ENCODE data around the gene PTPN5. TPM values are rescaled to one million over a fixed set of nuclear protein-coding genes. Genes with fewer than 3 reads are reported as not detected.

The PTPN5 gene
- total RNA-seq, 1 experiment from 2014 or later, result 1.4 TPM

GRCh38 chr11:18785411-18785810 is 6.2 kb downstream of the PTPN5 start:
- H3K27me3 Mint-ChIP-seq (ENCODE audit: low read depth), result peaks cover 47% of the 10 kb centered on the region
- Histone ChIP-seq H3K27ac (ENCODE audit: insufficient read length, low read depth, low read length) (no peak overlapping the region), H3K18ac (ENCODE audit: insufficient read length, low read depth, low read length) (no peak overlapping the region), H3K23me2 (ENCODE audit: insufficient read length, low read depth, low read length, poor library complexity, severe bottlenecking) (no peaks in the 10 kb centered on the region), H3T11ph (ENCODE audit: low read length) (no peak overlapping the region), H2BK20ac (ENCODE audit: low read depth, low read length, poor library complexity, severe bottlenecking) (no peak overlapping the region), H3K9me3 (ENCODE audit: control insufficient read depth, low read depth, low read length) (no peaks in the 10 kb centered on the region), H3K79me1 (ENCODE audit: insufficient read depth, low read depth, low read length, poor library complexity, severe bottlenecking) (no peaks in the 10 kb centered on the region), H3K9ac (ENCODE audit: extremely low read depth, insufficient read length, low read length) (no peak overlapping the region), H3K56ac (ENCODE audit: insufficient read length, low read depth, low read length) (no peak overlapping the region), H4K91ac (ENCODE audit: insufficient read length, low read depth, low read length) (no peak overlapping the region), H4K8ac (replicated peaks; ENCODE audit: insufficient read length, low read depth, low read length) (no peak overlapping the region), H4K5ac (ENCODE audit: insufficient read length, low read depth, low read length) (no peak overlapping the region), H4K20me1 (ENCODE audit: control insufficient read depth, insufficient read depth, insufficient read length) (peaks cover 3% of the 10 kb centered on the region), H3K4ac (ENCODE audit: low read depth, low read length) (no peak overlapping the region), H3K27me3 (ENCODE audit: insufficient read depth, low read length) (peaks cover 3% of the 10 kb centered on the region; the same call in 1 of the 2 replicates), H3K79me2 (ENCODE audit: insufficient read depth, low read length) (no peaks in the 10 kb centered on the region), H2AK5ac (ENCODE audit: insufficient read length, low read length) (no peak overlapping the region), H2BK120ac (ENCODE audit: low read depth, low read length, poor library complexity, severe bottlenecking) (no peak overlapping the region), H2BK5ac (ENCODE audit: insufficient read length, low read length) (no peak overlapping the region), H2AFZ (ENCODE audit: low read length) (no peak overlapping the region), H2BK12ac (ENCODE audit: insufficient read length, low read depth, low read length) (no peak overlapping the region), H2BK15ac (ENCODE audit: low read depth, low read length) (no peak overlapping the region), H3K14ac (ENCODE audit: insufficient read depth, low read length) (no peak overlapping the region), H3K4me1 (ENCODE audit: insufficient read depth, low read length) (peaks cover 4% of the 10 kb centered on the region; the same call in 1 of the 2 replicates), H3K23ac (ENCODE audit: insufficient read length, low read depth, low read length) (no peak overlapping the region), H3K4me2 (ENCODE audit: insufficient read depth, insufficient read length, low read length) (no peak overlapping the region)
- no CpG with 5 or more reads among the region's 4 CpGs for WGBS (ENCODE audit: extremely low coverage, insufficient read length, low lambda C conversion rate)
- DNase-seq, result no peak
- no peaks in the 10 kb centered on the region for H3K9me3 Mint-ChIP-seq
- no peaks in the 10 kb centered on the region for H3K36me3 Mint-ChIP-seq (ENCODE audit: insufficient read depth in 1 of 3, low read depth in 3 of 3)
- no peak overlapping the region for H3K4me3 Mint-ChIP-seq
- TF ChIP-seq CTCF (conservative IDR thresholded peaks at IDR 0.05), result no peak
- H3K27ac Mint-ChIP-seq, result no peak overlapping the region
- peaks cover 2 to 10% of the 10 kb centered on the region in 2 experiments for H3K4me1 Mint-ChIP-seq

All from H9 (cell line).